HepG2 (cell line): ENCODE measurements around the gene RHOT2. TPM values are rescaled to one million over a fixed set of nuclear protein-coding genes. Genes with fewer than 3 reads are reported as not detected.

Source experiments
- CC2D1A ChIP-seq: sonication (generic); formaldehyde crosslinking; IDR thresholded peaks from 2 replicates; pipeline ENCODE4 v1.8.1; 2023; ENCODE audit warnings: mild to moderate bottlenecking, missing genetic modification reagents
- FOXP1 ChIP-seq, 2 experiments: fragments of 450-650 bp in 1 of 2; IDR thresholded peaks; 2 replicates each; pipeline ENCODE4 v1.6.1; 2017 to 2018; ENCODE audit warnings: antibody characterized with exemption in 1 of 2
- MAFG ChIP-seq: sonication (generic); formaldehyde crosslinking; IDR thresholded peaks from 2 replicates; pipeline ENCODE4 v1.5.1; 2020; ENCODE audit warnings: mild to moderate bottlenecking, missing genetic modification reagents
- MXI1 ChIP-seq: IDR thresholded peaks from 3 replicates; pipeline ENCODE4 v1.6.1; 2012; ENCODE audit warnings: low read depth, low read length, inconsistent platforms, borderline replicate concordance
- NFKBIZ ChIP-seq: IDR thresholded peaks from 2 replicates; pipeline ENCODE4 v1.6.1; 2018; ENCODE audit warnings: missing genetic modification reagents, missing compliant biosample characterization
- NR2F1 ChIP-seq, 2 experiments: fragments of 450-650 bp in 1 of 2; formaldehyde crosslinking in 1 of 2; IDR thresholded peaks; 2 replicates each; pipeline versions ENCODE4 v1.5.0 to v1.6.1; 2016 to 2020; ENCODE audit warnings: mild to moderate bottlenecking in 1 of 2, missing compliant biosample characterization in 1 of 2, missing genetic modification reagents in 1 of 2, moderate library complexity in 1 of 2
- PHF21A ChIP-seq: sonication (generic); formaldehyde crosslinking; IDR thresholded peaks from 2 replicates; pipeline ENCODE4 v1.5.0; 2020; ENCODE audit warnings: mild to moderate bottlenecking, missing genetic modification reagents
- POLR2AphosphoS5 ChIP-seq: IDR thresholded peaks from 2 replicates; pipeline ENCODE4 v1.6.1; 2012; ENCODE audit warnings: low read depth, low read length
- TERF1 ChIP-seq: sonication (generic); formaldehyde crosslinking; IDR thresholded peaks from 2 replicates; pipeline ENCODE4 v1.8.0; 2022; ENCODE audit warnings: mild to moderate bottlenecking, missing genetic modification reagents, moderate library complexity
- ZNF101 ChIP-seq: sonication (generic); formaldehyde crosslinking; IDR thresholded peaks from 2 replicates; pipeline ENCODE4 v1.4.0; 2020; ENCODE audit warnings: mild to moderate bottlenecking, low read depth, missing genetic modification reagents, borderline replicate concordance
- ZNF274 ChIP-seq: sonication (generic); formaldehyde crosslinking; IDR thresholded peaks from 2 replicates; pipeline ENCODE4 v1.5.1; 2020; ENCODE audit warnings: mild to moderate bottlenecking, missing genetic modification reagents
- ZNF407 ChIP-seq: sonication (generic); formaldehyde crosslinking; IDR thresholded peaks from one replicate; pipeline ENCODE4 v1.5.1; 2020; ENCODE audit warnings: mild to moderate bottlenecking, missing genetic modification reagents; ENCODE audit errors: not compliant biosample characterization
- ZNF564 ChIP-seq: sonication (generic); formaldehyde crosslinking; IDR thresholded peaks from 2 replicates; pipeline ENCODE4 v1.8.1; 2023; ENCODE audit warnings: mild to moderate bottlenecking, missing genetic modification reagents
- ZNF678 ChIP-seq: sonication (generic); formaldehyde crosslinking; IDR thresholded peaks from 2 replicates; pipeline ENCODE4 v1.4.0; 2020; ENCODE audit warnings: mild to moderate bottlenecking, missing genetic modification reagents
- ZNF800 ChIP-seq: sonication (generic); formaldehyde crosslinking; IDR thresholded peaks from 2 replicates; pipeline ENCODE4 v1.4.0; 2020; ENCODE audit warnings: missing genetic modification reagents
- ZSCAN30 ChIP-seq: sonication (generic); formaldehyde crosslinking; IDR thresholded peaks from 2 replicates; pipeline ENCODE4 v1.5.0; 2020; ENCODE audit warnings: mild to moderate bottlenecking, missing genetic modification reagents
- ZSCAN31 ChIP-seq: sonication (generic); formaldehyde crosslinking; IDR thresholded peaks from 2 replicates; pipeline ENCODE4 v1.5.0; 2020; ENCODE audit warnings: low read depth, mild to moderate bottlenecking, missing genetic modification reagents
- polyA plus RNA-seq, 8 experiments: library from polyadenylated mRNA; depleted of rRNA in 3 of 8; stranded (reverse) in 7 of 8; unstranded in 1 of 8; fragments of >200 nt; fragmentation: Illumina TruSeq in 4 of 8; extraction: Trizol in 4 of 8; gene quantifications; 2 replicates each; pipeline versions ENCODE4 v1.2.1 to v1.2.3, GENCODE V29; 2011 to 2016; ENCODE audit warnings: low read depth in 4 of 8, missing spikeins in 1 of 8, mixed read lengths in 1 of 8; ENCODE audit not compliant: insufficient read depth in 1 of 8
- total RNA-seq, 5 experiments: library from RNA; depleted of rRNA; stranded (reverse); fragments of >200 nt; fragmentation: Illumina TruSeq; extraction: Trizol; gene quantifications; 2 replicates each; pipeline ENCODE4 v1.2.3, GENCODE V29; 2016; ENCODE audit warnings: low read depth in 1 of 5

The RHOT2 gene
- total and polyA plus RNA-seq, 2 of the 13 experiments (the other 11 are each of a cell fraction or from before 2014, with no cell fraction given): 63.6 to 76.9 TPM

DNA sequence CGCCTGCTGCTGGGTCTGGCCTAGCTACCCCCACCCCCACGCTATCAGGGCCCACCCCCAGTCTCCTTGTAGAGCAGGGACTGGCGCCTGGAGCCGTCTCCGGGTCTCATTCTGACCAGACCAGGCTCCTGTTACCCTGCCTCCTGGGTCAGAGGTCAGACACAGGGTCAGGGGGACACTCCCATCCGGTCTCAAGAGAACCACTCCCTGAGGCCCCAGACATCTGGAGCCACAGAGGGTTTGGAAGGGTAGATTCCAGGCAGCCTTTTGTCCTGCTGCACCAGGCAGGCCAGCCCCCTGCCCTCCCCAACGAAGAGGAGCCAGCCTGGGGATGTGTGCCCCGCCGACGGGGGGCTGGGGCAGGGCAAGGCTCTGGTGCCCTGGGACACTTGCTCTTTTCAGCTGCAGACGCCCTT is 38.1 kb upstream of the RHOT2 start (continued):
- peak; percentile 40 for TF ChIP-seq ZNF407 (CRISPR knock-in tag)
- no peak for TF ChIP-seq ZNF564 (CRISPR knock-in tag)
- TF ChIP-seq NFKBIZ (CRISPR knock-in tag): no peak
- TF ChIP-seq PHF21A (CRISPR knock-in tag): 0 out of 2 replicates have a peak, but pooled peaks have one; percentile 10
- TF ChIP-seq ZSCAN30 (CRISPR knock-in tag): no peak
- no peak for TF ChIP-seq TERF1
- TF ChIP-seq ZNF101 (CRISPR knock-in tag): 0 out of 2 replicates have a peak, but pooled peaks have one; percentile 23
- 0 out of 2 replicates have a peak, but pooled peaks have one; percentile 21 for TF ChIP-seq ZNF274 (CRISPR knock-in tag)
- 0 out of 3 replicates have a peak, but pooled peaks have one; percentile 4 for TF ChIP-seq MXI1
- TF ChIP-seq ZNF678 (CRISPR knock-in tag): 0 out of 2 replicates have a peak, but pooled peaks have one; percentile 3
- no peak for TF ChIP-seq ZSCAN31
- no peak for TF ChIP-seq FOXP1 (IDR thresholded peaks at IDR 0.05)
- TF ChIP-seq FOXP1 (CRISPR knock-in tag; IDR thresholded peaks at IDR 0.05): no peak
- TF ChIP-seq MAFG (CRISPR knock-in tag): no peak
- TF ChIP-seq POLR2AphosphoS5: peak; percentile 26; the same call in 1 of the 2 replicates
- TF ChIP-seq ZNF800 (CRISPR knock-in tag): peak; percentile 22; the same call in 1 of the 2 replicates
- TF ChIP-seq NR2F1 (CRISPR knock-in tag; IDR thresholded peaks at IDR 0.05): peak; percentile 28 to 43; a peak in 2 of 4 replicates
- TF ChIP-seq CC2D1A (CRISPR knock-in tag): no peak
